H1 (cell line): ENCODE data around the gene FXR2. TPM values are rescaled to one million over a fixed set of nuclear protein-coding genes. Genes with fewer than 3 reads are reported as not detected.
A peak's percentile ranks its signal among the peaks of the same experiment; 100 is the strongest.

Experiments
- CEBPB ChIP-seq: IDR thresholded peaks from 2 replicates; pipeline ENCODE4 v1.6.1; 2012; ENCODE audit warnings: low read depth, low read length
- PHF8 ChIP-seq: fragments of 200-600 bp; sonication (generic); conservative IDR thresholded peaks from 2 replicates; pipeline ENCODE4 v1.7.1; 2012; ENCODE audit warnings: low read depth, mild to moderate bottlenecking, inconsistent platforms, low read length, moderate library complexity
- polyA plus RNA-seq, 7 experiments: library from polyadenylated mRNA; depleted of rRNA in 3 of 7; stranded (reverse) in 5 of 7; unstranded in 2 of 7; fragments of >200 nt in 5 of 7; fragments of 200-250 nt in 2 of 7; gene quantifications; 1 replicate in 5 of 7; 2 replicates in 1 of 7; 4 replicates in 1 of 7; pipeline versions ENCODE4 v1.2.1 to v1.2.3, GENCODE V29; 2011 to 2013; ENCODE audit warnings: missing spikeins in 2 of 7, mixed read lengths in 2 of 7
- total RNA-seq: library from RNA; stranded (reverse); fragmentation: NEBNext Ultra II Directional; extraction: Animal tissue kit (Norgen Biotek cat#: 25700); gene quantifications from 2 replicates; pipeline ENCODE4 v1.2.1, GENCODE V29; 2021
- TF ChIP-seq, protein P1 (sequence below): IDR thresholded peaks from 2 replicates; pipeline ENCODE4 v1.6.1; 2012; ENCODE audit warnings: low read length, inconsistent platforms

Gene FXR2
- total and polyA plus RNA-seq, 2 of the 8 experiments (the other 6 are each of a cell fraction or from before 2014, with no cell fraction given) = 26.2 to 44.0 TPM

GRCh38 chr17:7614425-7615264 lies at the start of gene FXR2 (continued):
- peak; percentile 49 for TF ChIP-seq PHF8
- TF ChIP-seq CEBPB = peak; percentile 50; the same call in 1 of the 2 replicates
- TF ChIP-seq, protein P1, sequence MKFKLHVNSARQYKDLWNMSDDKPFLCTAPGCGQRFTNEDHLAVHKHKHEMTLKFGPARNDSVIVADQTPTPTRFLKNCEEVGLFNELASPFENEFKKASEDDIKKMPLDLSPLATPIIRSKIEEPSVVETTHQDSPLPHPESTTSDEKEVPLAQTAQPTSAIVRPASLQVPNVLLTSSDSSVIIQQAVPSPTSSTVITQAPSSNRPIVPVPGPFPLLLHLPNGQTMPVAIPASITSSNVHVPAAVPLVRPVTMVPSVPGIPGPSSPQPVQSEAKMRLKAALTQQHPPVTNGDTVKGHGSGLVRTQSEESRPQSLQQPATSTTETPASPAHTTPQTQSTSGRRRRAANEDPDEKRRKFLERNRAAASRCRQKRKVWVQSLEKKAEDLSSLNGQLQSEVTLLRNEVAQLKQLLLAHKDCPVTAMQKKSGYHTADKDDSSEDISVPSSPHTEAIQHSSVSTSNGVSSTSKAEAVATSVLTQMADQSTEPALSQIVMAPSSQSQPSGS = no peak
